OCI-LY7 (cell line): ENCODE data around the gene SNRNP25. TPM values are rescaled to one million over a fixed set of nuclear protein-coding genes. Genes with fewer than 3 reads are reported as not detected.
"Not testable (repeated sequence)": the region's sequence is repeated elsewhere in the genome, so short reads cannot be mapped to it uniquely, and the experiment has no call there.

Source experiments
- BruUV-seq: library from RNA; stranded (reverse); fragments of 400-500 nt; replicated peaks from 2 replicates; lab custom pipeline; 2021; lab: Mats Ljungman, UMichigan
- CTCF ChIA-PET: fragments of 300-600 bp; sonication (Branson Sonifier 250); formaldehyde crosslinking; loops from one replicate; lab custom pipeline; 2022; ENCODE audit warnings: antibody characterized with exemption; ENCODE audit not compliant: unreplicated experiment; lab: Charles Lee
- POLR2A ChIA-PET: fragments of 300-600 bp; sonication (Branson Sonifier 250); formaldehyde crosslinking; loops from one replicate; lab custom pipeline; 2022; ENCODE audit warnings: antibody characterized with exemption; lab: Charles Lee
- DNase-seq: peaks from one replicate; pipeline ENCODE4 v3.0.0-alpha.2; 2015; ENCODE audit warnings: low spot score
- H2AFZ ChIP-seq: fragments of 200-600 bp; sonication (generic), shearing (Covaris generic); 2 replicates; pipeline ENCODE4 v1.6.1; 2014; ENCODE audit warnings: mild to moderate bottlenecking, antibody characterized with exemption, low read length, moderate library complexity
- H3K27ac ChIP-seq: fragments of 200-600 bp; sonication (generic); 2 replicates; pipeline ENCODE4 v1.5.1; 2014; ENCODE audit warnings: mixed run types, low read depth, mild to moderate bottlenecking, moderate library complexity, low read length, inconsistent platforms; ENCODE audit not compliant: poor library complexity, severe bottlenecking
- H3K36me3 ChIP-seq: fragments of 200-600 bp; sonication (generic); 2 replicates; pipeline ENCODE4 v1.6.1; 2014; ENCODE audit warnings: mild to moderate bottlenecking, antibody characterized with exemption, low read length, moderate library complexity, mixed read lengths; ENCODE audit not compliant: insufficient read depth
- H3K4me1 ChIP-seq: fragments of 200-600 bp; sonication (generic); 2 replicates; pipeline ENCODE4 v1.5.1; 2014; ENCODE audit warnings: mild to moderate bottlenecking, low read length; ENCODE audit not compliant: insufficient read depth, poor library complexity, severe bottlenecking
- H3K4me2 ChIP-seq: fragments of 200-600 bp; sonication (generic); 2 replicates; pipeline ENCODE4 v1.6.1; 2014; ENCODE audit warnings: mild to moderate bottlenecking, low read length
- H3K4me3 ChIP-seq: fragments of 200-600 bp; sonication (generic); 2 replicates; pipeline ENCODE4 v1.5.1; 2014; ENCODE audit warnings: mild to moderate bottlenecking, low read depth, low read length; ENCODE audit not compliant: poor library complexity, severe bottlenecking
- H3K79me2 ChIP-seq: fragments of 200-600 bp; sonication (generic); 2 replicates; pipeline ENCODE4 v1.6.1; 2016; ENCODE audit warnings: low read depth, mild to moderate bottlenecking, low read length, moderate library complexity, mixed read lengths; ENCODE audit not compliant: insufficient read depth
- H3K9me2 ChIP-seq: fragments of 200-600 bp; sonication (generic); 2 replicates; pipeline ENCODE4 v1.6.1; 2016; ENCODE audit warnings: mild to moderate bottlenecking, low read length, mixed read lengths; ENCODE audit not compliant: insufficient read depth
- H3K9me3 ChIP-seq: fragments of 200-600 bp; sonication (generic); 2 replicates; pipeline ENCODE4 v1.6.1; 2014; ENCODE audit warnings: mild to moderate bottlenecking, mixed run types, low read length, mixed read lengths
- H4K20me1 ChIP-seq: fragments of 200-600 bp; sonication (generic); 2 replicates; pipeline ENCODE4 v1.6.1; 2014; ENCODE audit warnings: mild to moderate bottlenecking, antibody characterized with exemption, low read length, moderate library complexity, mixed read lengths; ENCODE audit not compliant: insufficient read depth
- CTCF ChIP-seq: fragments of 200-600 bp; sonication (generic); conservative IDR thresholded peaks from 2 replicates; pipeline ENCODE4 v1.5.1; 2014; ENCODE audit warnings: mild to moderate bottlenecking, antibody characterized with exemption, low read length, moderate library complexity, mixed read lengths
- EZH2phosphoT487 ChIP-seq: fragments of 200-600 bp; sonication (generic); IDR thresholded peaks from 2 replicates; pipeline ENCODE4 v1.6.1; 2018; ENCODE audit warnings: low read depth, borderline replicate concordance, mild to moderate bottlenecking, mixed run types, antibody characterized with exemption, low read length, moderate library complexity, mixed read lengths
- intact Hi-C: fragments of 100-400 bp; cut with micrococcal nuclease; formaldehyde crosslinking; loops from one replicate; pipeline ENCODE4 v1.10.0; 2022; ENCODE audit not compliant: unreplicated experiment
- total RNA-seq, 2 experiments: library from RNA; depleted of rRNA in 1 of 2; stranded (reverse); fragments of >200 nt in 1 of 2; shearing (Covaris generic) in 1 of 2; gene quantifications; 2 replicates each; pipeline ENCODE4 v1.2.3, GENCODE V29; 2014 to 2022

The SNRNP25 gene
- total RNA-seq, 2 experiments from 2014 or later = 61.4 to 68.3 TPM

GRCh38 chr16:36336-36984, 17.2 kb upstream of the SNRNP25 start:
- Histone ChIP-seq H3K4me1 (peaks cover 29% of the 10 kb centered on the region), H3K9me3 (no peaks in the 10 kb centered on the region), H3K9me2 (no peaks in the 10 kb centered on the region), H4K20me1 (no peaks in the 10 kb centered on the region), H3K79me2 (peaks cover 6% of the 10 kb centered on the region; the same call in 1 of the 2 replicates), H3K4me3 (no peak overlapping the region), H2AFZ (no peak overlapping the region), H3K36me3 (peaks cover 68% of the 10 kb centered on the region), H3K4me2 (no peak overlapping the region), H3K27ac (no peak overlapping the region)
- no peak for TF ChIP-seq EZH2phosphoT487
- no peak for TF ChIP-seq CTCF
- DNase-seq = no peak
- BruUV-seq = no TSS peak
- ChIA-PET POLR2A (no interaction called here), CTCF (no interaction called here)
- intact Hi-C loops = no loop called here

GRCh38 chr16:37511-37910, 16.1 kb upstream of the SNRNP25 start:
- Histone ChIP-seq H4K20me1 (no peaks in the 10 kb centered on the region), H3K79me2 (peaks cover 6% of the 10 kb centered on the region; the same call in 1 of the 2 replicates), H3K27ac (no peak overlapping the region), H3K9me2 (no peaks in the 10 kb centered on the region), H3K36me3 (peaks cover 79% of the 10 kb centered on the region), H3K4me3 (no peak overlapping the region), H3K4me1 (peaks cover 29% of the 10 kb centered on the region), H2AFZ (no peak overlapping the region), H3K9me3 (no peaks in the 10 kb centered on the region), H3K4me2 (no peak overlapping the region)
- intact Hi-C loops = no loop called here
- ChIA-PET POLR2A (no interaction called here), CTCF (no interaction called here)
- BruUV-seq = no TSS peak
- DNase-seq = no peak
- TF ChIP-seq EZH2phosphoT487 = no peak
- TF ChIP-seq CTCF = no peak

GRCh38 chr16:38206-38605, 15.4 kb upstream of the SNRNP25 start:
- H3K9me2 ChIP-seq, BruUV-seq, H3K4me3 ChIP-seq, intact Hi-C loops, H3K9me3 ChIP-seq, H4K20me1 ChIP-seq, CTCF ChIA-PET, DNase-seq, H2AFZ ChIP-seq, POLR2A ChIA-PET, H3K79me2 ChIP-seq: not testable (repeated sequence)
- H3K4me2 ChIP-seq = 0 out of 2 replicates have a peak overlapping the region, but pooled peaks have one; percentile 70
- peak overlapping the region; percentile 59 for H3K27ac ChIP-seq
- peaks cover 29% of the 10 kb centered on the region for H3K4me1 ChIP-seq
- H3K36me3 ChIP-seq = peaks cover 86% of the 10 kb centered on the region
